Muscle of leg (tissue), 11 donors: ENCODE results near the gene KRT80. TPM values are rescaled to one million over a fixed set of nuclear protein-coding genes. Genes with fewer than 3 reads are reported as not detected.
A peak's percentile ranks its signal among the peaks of the same experiment; 100 is the strongest.

Source experiments
- DNase-seq: peaks from one replicate; pipeline ENCODE4 v3.0.0; 2013
- H3K27ac ChIP-seq: one replicate; pipeline ENCODE4 v1.5.1; 2013; ENCODE audit warnings: mild to moderate bottlenecking, low read length, control low read depth
- H3K27me3 ChIP-seq: one replicate; pipeline ENCODE4 v1.6.1; 2013; ENCODE audit warnings: low read length; ENCODE audit not compliant: control insufficient read depth, insufficient read depth
- H3K36me3 ChIP-seq: one replicate; pipeline ENCODE4 v1.6.1; 2013; ENCODE audit warnings: low read length; ENCODE audit not compliant: control insufficient read depth, insufficient read depth
- H3K4me1 ChIP-seq: one replicate; pipeline ENCODE4 v1.6.1; 2013; ENCODE audit warnings: low read length; ENCODE audit not compliant: control insufficient read depth, insufficient read depth
- H3K4me3 ChIP-seq: one replicate; pipeline ENCODE4 v1.5.1; 2013; ENCODE audit warnings: low read length, control low read depth
- H3K9me3 ChIP-seq: replicated peaks from 2 replicates; pipeline ENCODE4 v1.6.1; 2013; ENCODE audit warnings: low read depth, low read length; ENCODE audit not compliant: control insufficient read depth
- WGBS: methylation state at CpG from one replicate; pipeline ENCODE4 v1.1.5; 2013; ENCODE audit warnings: missing lambda C conversion rate; ENCODE audit not compliant: insufficient coverage; 5-methylcytosine and 5-hydroxymethylcytosine counted together
- polyA plus RNA-seq, 8 donors: library from polyadenylated mRNA; unstranded; fragments of 120-200 nt; gene quantifications; one replicate each; pipeline versions ENCODE4 v1.2.1 to v1.2.3, GENCODE V29; 2013; ENCODE audit warnings: inconsistent platforms in 1 of 8, low replicate concordance in 1 of 8; ENCODE audit not compliant: insufficient read length in 8 of 8, insufficient read depth in 1 of 8
- total RNA-seq: library from RNA; stranded (reverse); fragments of 120-200 nt; gene quantifications from one replicate; pipeline ENCODE4 v1.2.4, GENCODE V29; 2013

KRT80 gene
- total and polyA plus RNA-seq, 9 donors, result 0.62 to 5.8 (median 3.6) TPM

GRCh38 chr12:52155048-52155868, 36.6 kb downstream of the KRT80 start:
- Histone ChIP-seq H3K4me1 (peaks cover 7% of the 10 kb centered on the region), H3K9me3 (no peaks in the 10 kb centered on the region), H3K27me3 (peaks cover 14% of the 10 kb centered on the region), H3K4me3 (no peak overlapping the region), H3K36me3 (no peaks in the 10 kb centered on the region), H3K27ac (no peak overlapping the region)
- no CpG with 5 or more reads among the region's 8 CpGs for WGBS
- DNase-seq, result peak; percentile 62

GRCh38 chr12:52152905-52153317, 38.9 kb downstream of the KRT80 start:
- H3K27me3 ChIP-seq, result peaks cover 14% of the 10 kb centered on the region
- no peak overlapping the region for H3K27ac ChIP-seq
- H3K4me1 ChIP-seq, result peaks cover 28% of the 10 kb centered on the region
- H3K36me3 ChIP-seq, result no peaks in the 10 kb centered on the region
- DNase-seq, result no peak
- H3K9me3 ChIP-seq, result no peaks in the 10 kb centered on the region
- no peak overlapping the region for H3K4me3 ChIP-seq
- 68% methylated on average over 4 of the region's 5 CpGs for WGBS

- peaks cover 14% of the 10 kb centered on the region for H3K27me3 ChIP-seq
- no peak overlapping the region for H3K27ac ChIP-seq
- peak; percentile 58 for DNase-seq
- H3K4me1 ChIP-seq, result peaks cover 36% of the 10 kb centered on the region
- no peaks in the 10 kb centered on the region for H3K9me3 ChIP-seq
- H3K36me3 ChIP-seq, result no peaks in the 10 kb centered on the region
- no peak overlapping the region for H3K4me3 ChIP-seq
- WGBS, result 12% methylated on average over 53 of the region's 63 CpGs
Observed at GRCh38 chr12:52151837-52152783, 39.7 kb downstream of the KRT80 start.

GRCh38 chr12:52151153-52151836, 40.5 kb downstream of the KRT80 start:
- WGBS, result 81% methylated on average over 10 of the region's 10 CpGs
- H3K27me3 ChIP-seq, result peaks cover 14% of the 10 kb centered on the region
- no peak overlapping the region for H3K4me3 ChIP-seq
- H3K36me3 ChIP-seq, result no peaks in the 10 kb centered on the region
- H3K4me1 ChIP-seq, result peaks cover 44% of the 10 kb centered on the region
- DNase-seq, result no peak
- H3K27ac ChIP-seq, result no peak overlapping the region
- H3K9me3 ChIP-seq, result no peaks in the 10 kb centered on the region

- 43% methylated on average over 5 of the region's 5 CpGs for WGBS
Observed at GRCh38 chr12:52149651-52150241, 42.1 kb downstream of the KRT80 start.

GRCh38 chr12:52149182-52149641, 42.6 kb downstream of the KRT80 start:
- no peak for DNase-seq
- no peaks in the 10 kb centered on the region for H3K36me3 ChIP-seq
- peak overlapping the region; percentile 15 for H3K27ac ChIP-seq
- H3K4me1 ChIP-seq, result peaks cover 44% of the 10 kb centered on the region
- H3K9me3 ChIP-seq, result no peaks in the 10 kb centered on the region
- H3K4me3 ChIP-seq, result no peak overlapping the region
- 20% methylated on average over 5 of the region's 6 CpGs for whole genome bisulfite sequencing
- peaks cover 14% of the 10 kb centered on the region for H3K27me3 ChIP-seq

More at GRCh38 chr12:52149651-52150241, 42.1 kb downstream of the KRT80 start:
- Histone ChIP-seq H3K27ac (no peak overlapping the region), H3K27me3 (peaks cover 14% of the 10 kb centered on the region), H3K4me3 (no peak overlapping the region), H3K9me3 (no peaks in the 10 kb centered on the region), H3K36me3 (no peaks in the 10 kb centered on the region), H3K4me1 (peaks cover 44% of the 10 kb centered on the region)
- DNase-seq, result no peak

- H3K4me1 ChIP-seq, result peaks cover 44% of the 10 kb centered on the region
- no peak for DNase-seq
Observed at GRCh38 chr12:52148464-52149181, 43.2 kb downstream of the KRT80 start.

GRCh38 chr12:52147964-52148463, 43.8 kb downstream of the KRT80 start:
- Histone ChIP-seq H3K4me1 (peaks cover 44% of the 10 kb centered on the region), H3K9me3 (no peaks in the 10 kb centered on the region), H3K27me3 (peaks cover 9% of the 10 kb centered on the region), H3K27ac (no peak overlapping the region), H3K36me3 (no peaks in the 10 kb centered on the region), H3K4me3 (no peak overlapping the region)
- DNase-seq, result no peak
- WGBS, result 77% methylated on average over 10 of the region's 10 CpGs

More at GRCh38 chr12:52148464-52149181, 43.2 kb downstream of the KRT80 start:
- Histone ChIP-seq H3K27ac (peak overlapping the region; percentile 15), H3K9me3 (no peaks in the 10 kb centered on the region), H3K4me3 (no peak overlapping the region), H3K27me3 (peaks cover 10% of the 10 kb centered on the region), H3K36me3 (no peaks in the 10 kb centered on the region)
- WGBS, result 77% methylated on average over 12 of the region's 14 CpGs
